ENCODE data around the gene PTPRF. TPM values are rescaled to one million over a fixed set of nuclear protein-coding genes. Genes with fewer than 3 reads are reported as not detected.

PTPRF gene
- total and polyA plus RNA-seq, 12 donors, result 1.7 to 10.3 (median 4.5) TPM

GRCh38 chr1:43587594-43587993, 56.9 kb downstream of the PTPRF start:
- Histone ChIP-seq H3K4me3 (no peak overlapping the region), H3K27ac (no peak overlapping the region), H3K27me3 (no peaks in the 10 kb centered on the region), H3K36me3 (no peaks in the 10 kb centered on the region), H3K4me1 (peaks cover 0 to 5% (median 0%) of the 10 kb centered on the region in 9 donors), H3K9me3 (no peaks in the 10 kb centered on the region)
- ATAC-seq (peak; percentile 28 to 81 (median 56)), DNase-seq (no peak)
- WGBS, 2 donors, result 54 to 66% methylated on average over 9 of the region's 9 CpGs
- TF ChIP-seq CTCF (IDR thresholded peaks at IDR 0.05), result no peak
- intact Hi-C loops (cut with DNase I), result no loop called here

DNA sequence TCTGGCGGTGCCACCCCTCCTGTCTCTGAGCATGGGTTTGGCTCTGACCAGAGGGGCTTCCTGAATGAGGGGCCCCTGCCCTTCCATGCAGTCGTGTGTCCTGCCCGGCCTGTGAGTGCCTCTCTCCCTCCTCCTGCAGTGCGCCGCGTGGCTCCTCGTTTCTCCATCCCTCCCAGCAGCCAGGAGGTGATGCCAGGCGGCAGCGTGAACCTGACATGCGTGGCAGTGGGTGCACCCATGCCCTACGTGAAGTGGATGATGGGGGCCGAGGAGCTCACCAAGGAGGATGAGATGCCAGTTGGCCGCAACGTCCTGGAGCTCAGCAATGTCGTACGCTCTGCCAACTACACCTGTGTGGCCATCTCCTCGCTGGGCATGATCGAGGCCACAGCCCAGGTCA, 57.9 kb downstream of the PTPRF start:
- Histone ChIP-seq H3K27ac (no peak overlapping the region), H3K9me3 (no peaks in the 10 kb centered on the region), H3K36me3 (no peaks in the 10 kb centered on the region), H3K4me1 (peaks cover 0 to 5% (median 0%) of the 10 kb centered on the region in 9 donors), H3K27me3 (no peaks in the 10 kb centered on the region), H3K4me3 (no peak overlapping the region)
- WGBS, 2 donors, result 92% methylated on average over 18 of the region's 18 CpGs
- no peak for DNase-seq
- TF ChIP-seq CTCF (IDR thresholded peaks at IDR 0.05), result no peak
- ATAC-seq, result no peak
- intact Hi-C loops (cut with DNase I), result no loop called here

DNA sequence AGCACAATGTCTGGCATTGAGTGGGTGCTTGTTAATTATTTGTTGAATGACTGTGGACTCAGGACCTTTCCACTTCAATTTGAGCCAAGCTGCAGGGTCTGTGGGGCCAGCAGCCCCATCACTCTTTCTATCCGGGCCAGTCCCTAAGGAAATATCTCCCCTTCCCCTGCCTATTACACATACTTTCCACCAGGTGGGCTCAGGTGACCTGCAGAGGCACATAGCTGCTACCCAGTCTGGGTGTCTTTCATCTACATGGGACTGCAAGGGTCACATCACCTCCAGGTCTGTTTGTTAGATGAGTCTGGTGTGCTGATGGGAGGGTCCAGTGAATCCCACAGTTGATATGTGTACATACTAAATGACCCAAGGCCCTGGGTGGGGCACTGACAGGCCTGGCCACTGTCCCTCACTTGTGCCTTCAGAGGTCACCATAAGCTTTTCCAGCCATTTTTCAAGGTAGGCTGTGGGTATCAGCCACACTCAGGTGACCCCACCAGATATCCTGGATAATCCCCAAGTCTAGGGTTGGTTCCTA, 59.8 kb downstream of the PTPRF start:
- Histone ChIP-seq H3K4me1 (peaks cover 0 to 5% (median 0%) of the 10 kb centered on the region in 9 donors), H3K27ac (no peak overlapping the region), H3K4me3 (no peak overlapping the region), H3K9me3 (no peaks in the 10 kb centered on the region), H3K36me3 (no peaks in the 10 kb centered on the region), H3K27me3 (no peaks in the 10 kb centered on the region)
- intact Hi-C loops (cut with DNase I), result no loop called here
- TF ChIP-seq CTCF (IDR thresholded peaks at IDR 0.05), result no peak
- DNase-seq, result no peak
- ATAC-seq, result no peak
- WGBS, 2 donors, result 63 to 67% methylated on average over 1 of the region's 1 CpG

- no peaks in the 10 kb centered on the region for H3K27me3 ChIP-seq
- DNase-seq, result no peak
- intact Hi-C loops (cut with DNase I), result no loop called here
- H3K27ac ChIP-seq, result no peak overlapping the region
- no peak for TF ChIP-seq CTCF (IDR thresholded peaks at IDR 0.05)
- no peak overlapping the region for H3K4me3 ChIP-seq
- H3K4me1 ChIP-seq, result peaks cover 0 to 5% (median 0%) of the 10 kb centered on the region in 9 donors
- no peaks in the 10 kb centered on the region for H3K36me3 ChIP-seq
- 97 to 98% methylated on average over 37 to 39 of the region's 39 CpGs for WGBS, 2 donors
- no peak for ATAC-seq
- no peaks in the 10 kb centered on the region for H3K9me3 ChIP-seq
Measured at GRCh38 chr1:43591181-43591580, 60.5 kb downstream of the PTPRF start.
